GM21390 (cell line): ENCODE measurements around the gene VPS54.

Source experiments
- ATAC-seq: cut with Tn5 transposase; IDR thresholded peaks from one replicate; pipeline ENCODE4 v1.9.1; 2021; ENCODE audit not compliant: unreplicated experiment

Gene VPS54

DNA sequence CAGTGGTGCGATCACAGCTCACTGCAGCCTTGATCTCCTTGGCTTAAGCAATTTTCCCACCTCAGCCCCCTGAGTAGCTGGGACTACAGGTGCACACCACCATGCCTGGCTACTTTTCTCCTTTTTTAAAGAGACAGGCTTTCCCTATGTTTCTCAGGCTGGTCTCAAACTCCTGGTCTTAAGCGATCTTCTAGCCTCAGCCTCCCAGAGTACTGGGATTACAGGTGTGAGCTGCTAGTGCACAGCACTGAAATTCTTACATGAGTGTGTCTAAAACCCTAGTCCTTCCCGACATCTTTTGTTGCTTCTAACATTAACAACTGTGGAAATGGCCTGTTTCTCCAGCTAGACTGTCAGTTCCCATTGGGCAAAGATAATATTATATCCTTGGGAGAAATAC lies 174.6 kb downstream of the VPS54 start:
- ATAC-seq: no peak

DNA sequence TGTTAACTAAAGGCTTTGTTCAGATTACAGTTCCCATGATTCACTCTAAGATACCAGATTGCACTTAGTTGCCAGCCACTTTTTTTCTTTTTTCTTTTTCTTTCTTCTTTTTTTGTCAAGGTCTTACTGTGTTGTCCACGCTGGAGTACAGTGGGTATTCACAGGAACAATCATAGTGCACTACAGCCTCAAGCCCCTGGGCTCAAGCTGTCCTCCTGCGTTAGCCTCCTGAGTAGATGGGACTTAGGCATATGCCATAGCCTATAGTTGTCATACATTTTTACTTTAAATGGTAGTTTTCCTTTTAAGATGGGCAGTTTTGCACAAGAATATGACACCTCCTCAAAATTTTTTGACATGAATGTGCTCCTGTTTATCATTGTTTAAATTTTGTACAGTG lies 175.4 kb downstream of the VPS54 start:
- ATAC-seq: no peak

DNA sequence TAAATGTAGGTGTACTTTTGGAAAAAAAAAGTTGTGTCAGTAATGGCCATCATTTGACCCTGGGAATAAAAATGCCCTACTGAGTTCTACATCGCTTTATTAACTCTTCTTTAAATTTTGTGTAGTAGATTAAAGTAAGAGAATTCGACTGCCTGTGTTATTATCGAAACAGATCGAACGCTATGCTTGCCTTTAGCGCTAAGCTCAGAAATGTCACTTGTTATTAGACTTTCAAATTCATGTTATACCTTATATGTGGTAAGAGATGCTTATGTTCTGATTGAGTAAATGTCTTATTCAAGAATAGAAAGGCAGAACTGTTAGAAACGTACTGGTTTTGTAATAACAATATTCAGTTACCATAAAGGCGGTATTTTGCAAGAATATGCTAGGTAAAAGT lies 176.1 kb downstream of the VPS54 start:
- no peak for ATAC-seq

DNA sequence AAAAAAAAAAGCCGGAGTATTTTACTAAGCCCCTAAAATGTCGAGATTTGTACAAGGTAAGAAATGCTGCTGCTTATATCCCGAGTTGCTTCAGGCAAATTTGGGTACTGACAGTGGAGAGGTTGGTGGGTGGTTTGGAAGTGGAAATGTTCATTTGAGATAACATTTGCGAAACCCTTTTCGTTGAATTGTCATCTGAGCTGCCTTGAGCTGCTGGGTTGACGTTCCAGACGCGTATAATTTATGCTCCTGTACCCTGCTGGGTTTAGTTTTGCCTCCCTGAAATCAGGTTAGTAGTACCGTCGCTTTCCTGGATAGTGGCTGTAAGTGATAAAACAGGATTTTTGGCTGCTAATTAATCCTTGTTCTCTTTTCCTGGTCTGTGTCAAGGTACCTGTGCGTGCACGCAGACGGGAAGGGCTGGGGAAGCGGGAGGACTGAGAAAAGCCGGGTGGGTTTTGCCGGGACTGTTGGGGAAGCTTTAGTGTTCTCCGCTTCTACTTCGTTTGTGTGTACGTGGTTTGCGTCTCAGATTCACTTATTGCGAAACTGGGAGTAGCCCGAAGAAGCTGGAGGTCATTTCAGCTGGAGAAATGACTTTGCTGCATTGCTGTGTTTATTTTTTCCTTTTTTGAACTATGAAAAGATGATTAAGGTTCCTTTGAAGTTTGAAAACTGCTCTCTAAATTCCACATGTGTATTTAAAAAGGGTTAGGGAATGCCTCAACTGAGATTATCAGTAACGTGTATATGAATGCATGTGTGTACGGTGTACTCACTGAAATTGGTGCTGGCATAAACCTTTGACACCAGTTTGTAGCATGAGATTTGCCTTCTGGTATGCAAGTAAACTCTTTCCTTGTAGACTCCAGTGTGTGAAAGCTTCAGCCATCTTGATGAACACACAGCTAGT lies 176.8 kb downstream of the VPS54 start:
- ATAC-seq: no peak
